ENCODE results near the gene PRDM8. TPM values are rescaled to one million over a fixed set of nuclear protein-coding genes. Genes with fewer than 3 reads are reported as not detected.

PRDM8 gene
- total RNA-seq, 1 experiment from 2014 or later: 5.3 TPM

DNA sequence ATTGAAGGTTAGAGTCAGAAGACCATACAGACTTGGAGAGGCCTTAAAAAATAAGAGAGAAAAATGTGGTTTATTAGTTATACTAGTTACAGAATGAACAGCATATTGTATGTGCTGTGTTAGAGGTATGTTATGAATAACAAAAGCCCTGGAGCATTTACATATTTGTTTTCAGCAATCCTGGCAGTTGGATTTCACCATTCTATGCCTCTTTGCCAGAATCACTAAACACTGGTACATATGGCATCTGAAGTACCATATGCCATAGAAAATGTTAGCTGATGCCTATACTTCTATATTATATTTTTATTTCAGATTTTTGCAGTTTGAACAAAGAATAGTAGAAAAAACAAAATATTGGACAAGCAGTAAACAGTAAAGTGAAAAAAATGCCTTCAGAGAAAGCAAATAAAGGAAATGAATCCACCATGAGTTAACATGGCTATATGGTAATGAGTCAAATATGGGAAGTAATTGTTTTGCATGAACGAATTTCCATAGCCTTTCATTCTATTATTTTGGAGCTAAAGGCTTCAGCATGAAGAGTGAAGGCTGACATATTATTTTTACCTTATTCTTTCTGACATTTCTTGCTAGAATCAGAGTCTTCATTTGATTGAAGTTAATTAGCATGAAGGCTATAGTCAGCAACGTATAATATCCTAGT, 41.9 kb upstream of the PRDM8 start:
- in situ Hi-C loops (cut with HindIII; ENCODE audit: low pct_unique_long_range_greater_than_20kb, low sequenced_read_pairs): no loop called here
- Histone ChIP-seq H3K27ac (ENCODE audit: low read length) (no peak overlapping the region), H3K9me3 (ENCODE audit: control insufficient read depth, insufficient read depth, low read depth, low read length) (peaks cover 6% of the 10 kb centered on the region; the same call in 1 of the 2 replicates), H3K27me3 (ENCODE audit: control insufficient read depth, insufficient read depth, low read length) (no peaks in the 10 kb centered on the region), H3K4me3 (ENCODE audit: low read depth in 2 of 2, low read length in 2 of 2) (no peak overlapping the region), H3K4me1 (ENCODE audit: control insufficient read depth, insufficient read depth, low read length) (no peaks in the 10 kb centered on the region), H3K36me3 (ENCODE audit: control insufficient read depth, insufficient read depth, low read length) (no peaks in the 10 kb centered on the region)
- DNase-seq (ENCODE audit: low read depth, low spot score) (no peak), ATAC-seq (no peak)
- no peak for TF ChIP-seq SIN3A (IDR thresholded peaks at IDR 0.05; ENCODE audit: borderline replicate concordance, insufficient read depth, low read depth, low read length)
- no peak for TF ChIP-seq POLR2AphosphoS5 (IDR thresholded peaks at IDR 0.05; ENCODE audit: low read depth, low read length)
- TF ChIP-seq, protein P1, sequence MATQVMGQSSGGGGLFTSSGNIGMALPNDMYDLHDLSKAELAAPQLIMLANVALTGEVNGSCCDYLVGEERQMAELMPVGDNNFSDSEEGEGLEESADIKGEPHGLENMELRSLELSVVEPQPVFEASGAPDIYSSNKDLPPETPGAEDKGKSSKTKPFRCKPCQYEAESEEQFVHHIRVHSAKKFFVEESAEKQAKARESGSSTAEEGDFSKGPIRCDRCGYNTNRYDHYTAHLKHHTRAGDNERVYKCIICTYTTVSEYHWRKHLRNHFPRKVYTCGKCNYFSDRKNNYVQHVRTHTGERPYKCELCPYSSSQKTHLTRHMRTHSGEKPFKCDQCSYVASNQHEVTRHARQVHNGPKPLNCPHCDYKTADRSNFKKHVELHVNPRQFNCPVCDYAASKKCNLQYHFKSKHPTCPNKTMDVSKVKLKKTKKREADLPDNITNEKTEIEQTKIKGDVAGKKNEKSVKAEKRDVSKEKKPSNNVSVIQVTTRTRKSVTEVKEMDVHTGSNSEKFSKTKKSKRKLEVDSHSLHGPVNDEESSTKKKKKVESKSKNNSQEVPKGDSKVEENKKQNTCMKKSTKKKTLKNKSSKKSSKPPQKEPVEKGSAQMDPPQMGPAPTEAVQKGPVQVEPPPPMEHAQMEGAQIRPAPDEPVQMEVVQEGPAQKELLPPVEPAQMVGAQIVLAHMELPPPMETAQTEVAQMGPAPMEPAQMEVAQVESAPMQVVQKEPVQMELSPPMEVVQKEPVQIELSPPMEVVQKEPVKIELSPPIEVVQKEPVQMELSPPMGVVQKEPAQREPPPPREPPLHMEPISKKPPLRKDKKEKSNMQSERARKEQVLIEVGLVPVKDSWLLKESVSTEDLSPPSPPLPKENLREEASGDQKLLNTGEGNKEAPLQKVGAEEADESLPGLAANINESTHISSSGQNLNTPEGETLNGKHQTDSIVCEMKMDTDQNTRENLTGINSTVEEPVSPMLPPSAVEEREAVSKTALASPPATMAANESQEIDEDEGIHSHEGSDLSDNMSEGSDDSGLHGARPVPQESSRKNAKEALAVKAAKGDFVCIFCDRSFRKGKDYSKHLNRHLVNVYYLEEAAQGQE (IDR thresholded peaks at IDR 0.05; ENCODE audit: insufficient read depth in 1 of 2, low read depth in 2 of 2, low read length in 1 of 2): no peak
- TF ChIP-seq, protein P2, sequence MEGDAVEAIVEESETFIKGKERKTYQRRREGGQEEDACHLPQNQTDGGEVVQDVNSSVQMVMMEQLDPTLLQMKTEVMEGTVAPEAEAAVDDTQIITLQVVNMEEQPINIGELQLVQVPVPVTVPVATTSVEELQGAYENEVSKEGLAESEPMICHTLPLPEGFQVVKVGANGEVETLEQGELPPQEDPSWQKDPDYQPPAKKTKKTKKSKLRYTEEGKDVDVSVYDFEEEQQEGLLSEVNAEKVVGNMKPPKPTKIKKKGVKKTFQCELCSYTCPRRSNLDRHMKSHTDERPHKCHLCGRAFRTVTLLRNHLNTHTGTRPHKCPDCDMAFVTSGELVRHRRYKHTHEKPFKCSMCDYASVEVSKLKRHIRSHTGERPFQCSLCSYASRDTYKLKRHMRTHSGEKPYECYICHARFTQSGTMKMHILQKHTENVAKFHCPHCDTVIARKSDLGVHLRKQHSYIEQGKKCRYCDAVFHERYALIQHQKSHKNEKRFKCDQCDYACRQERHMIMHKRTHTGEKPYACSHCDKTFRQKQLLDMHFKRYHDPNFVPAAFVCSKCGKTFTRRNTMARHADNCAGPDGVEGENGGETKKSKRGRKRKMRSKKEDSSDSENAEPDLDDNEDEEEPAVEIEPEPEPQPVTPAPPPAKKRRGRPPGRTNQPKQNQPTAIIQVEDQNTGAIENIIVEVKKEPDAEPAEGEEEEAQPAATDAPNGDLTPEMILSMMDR (IDR thresholded peaks at IDR 0.05): no peak
- TF ChIP-seq TCF7L2 (IDR thresholded peaks at IDR 0.05; ENCODE audit: low read depth, low read length): no peak
- no TSS peak for BruUV-seq (replicated peaks)
- ChIA-PET CTCF (no interaction called here), POLR2A (interaction anchor here (0.5 kb wide), 1 partner anchor 225 kb away, joined by 11 read pairs; no protein-coding TSS in a partner anchor)
- intact Hi-C loops (cut with micrococcal nuclease; ENCODE audit: unreplicated experiment): no loop called here

DNA sequence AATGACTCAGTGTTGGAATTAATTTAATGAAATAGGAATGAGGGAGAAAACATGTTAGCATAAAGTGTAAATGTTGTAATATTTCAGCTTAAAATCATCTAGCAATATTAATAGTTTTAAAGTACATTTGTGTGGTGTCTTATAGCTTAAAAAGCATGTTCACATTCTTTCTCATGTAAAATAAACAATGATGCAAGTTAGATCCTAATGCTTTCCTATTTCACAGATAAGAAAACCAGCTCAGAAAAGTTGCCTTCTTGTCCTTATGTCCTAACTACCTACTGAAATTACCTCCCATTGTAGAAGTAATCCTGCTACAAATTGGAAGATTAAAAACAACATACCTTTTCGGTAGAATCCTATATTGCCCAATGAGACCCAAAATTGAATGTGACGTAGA, 40.9 kb upstream of the PRDM8 start:
- peaks cover 6% of the 10 kb centered on the region; the same call in 1 of the 2 replicates for H3K9me3 ChIP-seq (ENCODE audit: control insufficient read depth, insufficient read depth, low read depth, low read length)
- DNase-seq (ENCODE audit: low read depth, low spot score): no peak
- ATAC-seq: no peak
- ChIA-PET POLR2A (no interaction called here), CTCF (no interaction called here)
- no peaks in the 10 kb centered on the region for H3K4me1 ChIP-seq (ENCODE audit: control insufficient read depth, insufficient read depth, low read length)
- no peaks in the 10 kb centered on the region for H3K27me3 ChIP-seq (ENCODE audit: control insufficient read depth, insufficient read depth, low read length)
- no peak overlapping the region for H3K4me3 ChIP-seq (ENCODE audit: low read depth in 2 of 2, low read length in 2 of 2)
- intact Hi-C loops (cut with micrococcal nuclease; ENCODE audit: unreplicated experiment): no loop called here
- no peak overlapping the region for H3K27ac ChIP-seq (ENCODE audit: low read length)
- H3K36me3 ChIP-seq (ENCODE audit: control insufficient read depth, insufficient read depth, low read length): no peaks in the 10 kb centered on the region
- BruUV-seq (replicated peaks): no TSS peak
- in situ Hi-C loops (cut with HindIII; ENCODE audit: low pct_unique_long_range_greater_than_20kb, low sequenced_read_pairs): no loop called here
- no peak for TF ChIP-seq TCF7L2 (IDR thresholded peaks at IDR 0.05; ENCODE audit: low read depth, low read length)
- TF ChIP-seq, protein P1 (IDR thresholded peaks at IDR 0.05; ENCODE audit: insufficient read depth in 1 of 2, low read depth in 2 of 2, low read length in 1 of 2): no peak
- TF ChIP-seq POLR2AphosphoS5 (IDR thresholded peaks at IDR 0.05; ENCODE audit: low read depth, low read length): no peak
- TF ChIP-seq SIN3A (IDR thresholded peaks at IDR 0.05; ENCODE audit: borderline replicate concordance, insufficient read depth, low read depth, low read length): no peak
- TF ChIP-seq, protein P2 (IDR thresholded peaks at IDR 0.05): no peak
